Endothelial cell of umbilical vein (primary cell): ENCODE data around the gene RASA2. TPM values are rescaled to one million over a fixed set of nuclear protein-coding genes. Genes with fewer than 3 reads are reported as not detected.

Source experiments
- BruUV-seq: library from RNA; stranded (reverse); fragments of 400-500 nt; replicated peaks from 2 replicates; lab custom pipeline; 2021; lab: Mats Ljungman, UMichigan
- CTCF ChIA-PET: fragments of 300-600, 350-600 bp; sonication (Branson Sonifier 250); formaldehyde crosslinking; loops from one replicate; lab custom pipeline; 2021; ENCODE audit warnings: antibody characterized with exemption, inconsistent platforms; lab: Charles Lee
- POLR2A ChIA-PET: fragments of 300-600, 350-600 bp; sonication (Branson Sonifier 250); formaldehyde crosslinking; loops from one replicate; lab custom pipeline; 2021; ENCODE audit warnings: antibody characterized with exemption, inconsistent platforms; lab: Charles Lee
- DNase-seq: peaks from one replicate; pipeline ENCODE4 v3.0.0-alpha.2; 2011; ENCODE audit warnings: low read depth, low spot score
- FAIRE-seq: peaks from 2 replicates; lab custom pipeline; 2011; peaks lifted over from hg19 to GRCh38; lab: Jason Lieb, UNC
- H2AFZ ChIP-seq: 2 replicates; pipeline ENCODE4 v1.6.0; 2012; ENCODE audit warnings: low read depth, low read length, control low read depth, inconsistent platforms
- H3K27ac ChIP-seq: 2 replicates; pipeline ENCODE4 v1.5.1; 2011; ENCODE audit warnings: low read depth, mild to moderate bottlenecking, control low read depth, low read length, moderate library complexity; ENCODE audit not compliant: insufficient read depth
- H3K27me3 ChIP-seq, 2 experiments: 2 replicates each; pipeline versions ENCODE4 v1.6.0 to v1.6.1; 2011; ENCODE audit warnings: low read length in 2 of 2, mixed read lengths in 1 of 2; ENCODE audit not compliant: control insufficient read depth in 2 of 2, insufficient read depth in 2 of 2
- H3K36me3 ChIP-seq, 2 experiments: 2 replicates in 1 of 2; 3 replicates in 1 of 2; pipeline ENCODE4 v1.5.1; 2011; ENCODE audit warnings: low read length in 2 of 2, mild to moderate bottlenecking in 1 of 2, moderate library complexity in 1 of 2; ENCODE audit not compliant: control insufficient read depth in 2 of 2, insufficient read depth in 2 of 2; ENCODE audit errors: extremely low read depth in 1 of 2
- H3K4me1 ChIP-seq: 3 replicates; pipeline ENCODE4 v1.5.1; 2011; ENCODE audit warnings: mild to moderate bottlenecking, low read length; ENCODE audit not compliant: control insufficient read depth, insufficient read depth; ENCODE audit errors: extremely low read depth
- H3K4me2 ChIP-seq: 2 replicates; pipeline ENCODE4 v1.6.1; 2011; ENCODE audit warnings: low read length, control low read depth, mixed read lengths; ENCODE audit not compliant: insufficient read depth
- H3K4me3 ChIP-seq, 3 experiments: fragments of 200-600 bp in 1 of 3; sonication (generic), shearing (Covaris generic) in 1 of 3; replicated peaks in 1 of 3; 2 replicates each; pipeline ENCODE4 v1.5.1; 2011 to 2016; ENCODE audit warnings: control low read depth in 3 of 3, low read length in 3 of 3, mild to moderate bottlenecking in 2 of 3, inconsistent platforms in 1 of 3, low read depth in 1 of 3, moderate library complexity in 1 of 3; ENCODE audit not compliant: insufficient read depth in 1 of 3
- H3K79me2 ChIP-seq: 2 replicates; pipeline ENCODE4 v1.6.0; 2012; ENCODE audit warnings: low read length, inconsistent platforms; ENCODE audit not compliant: control insufficient read depth, insufficient read depth
- H3K9ac ChIP-seq: replicated peaks from 2 replicates; pipeline ENCODE3; 2011; ENCODE audit warnings: low read length, control low read depth; ENCODE audit not compliant: insufficient read depth; ENCODE audit errors: extremely low read depth
- H3K9me1 ChIP-seq: replicated peaks from 3 replicates; pipeline ENCODE4 v1.6.0; 2011; ENCODE audit warnings: mild to moderate bottlenecking, low read length; ENCODE audit not compliant: control insufficient read depth, insufficient read depth; ENCODE audit errors: extremely low read depth
- H3K9me3 ChIP-seq: replicated peaks from 2 replicates; pipeline ENCODE4 v1.5.1; 2012; ENCODE audit warnings: low read length, inconsistent platforms; ENCODE audit not compliant: control insufficient read depth, insufficient read depth
- H4K20me1 ChIP-seq: replicated peaks from 2 replicates; pipeline ENCODE3; 2011; ENCODE audit warnings: mild to moderate bottlenecking, low read length; ENCODE audit not compliant: control insufficient read depth, insufficient read depth; ENCODE audit errors: extremely low read depth
- EZH2 ChIP-seq: IDR thresholded peaks from 2 replicates; pipeline ENCODE4 v1.6.1; 2012; ENCODE audit warnings: borderline replicate concordance, low read depth, mild to moderate bottlenecking, moderate library complexity, low read length, inconsistent platforms; ENCODE audit not compliant: severe bottlenecking
- FOS ChIP-seq: IDR thresholded peaks from 2 replicates; pipeline ENCODE4 v1.6.1; 2011; ENCODE audit warnings: mild to moderate bottlenecking, low read length, moderate library complexity, borderline replicate concordance; ENCODE audit not compliant: insufficient read depth
- GATA2 ChIP-seq: IDR thresholded peaks from 2 replicates; pipeline ENCODE4 v1.7.0; 2011; ENCODE audit warnings: low read depth, mild to moderate bottlenecking, moderate library complexity, mixed read lengths, low read length; ENCODE audit not compliant: insufficient read length, insufficient read depth
- JUN ChIP-seq: IDR thresholded peaks from 2 replicates; pipeline ENCODE4 v1.6.1; 2011; ENCODE audit warnings: borderline replicate concordance, low read depth; ENCODE audit not compliant: insufficient read length, insufficient read depth
- MAX ChIP-seq: IDR thresholded peaks from 2 replicates; pipeline ENCODE4 v1.6.1; 2011; ENCODE audit not compliant: insufficient read depth, insufficient read length
- MYC ChIP-seq: IDR thresholded peaks from one replicate; pipeline ENCODE4 v1.6.1; 2011; ENCODE audit warnings: mild to moderate bottlenecking, low read depth, low read length
- POLR2A ChIP-seq: IDR thresholded peaks from 2 replicates; pipeline ENCODE4 v1.6.1; 2012; ENCODE audit warnings: low read depth, mild to moderate bottlenecking, control low read depth, low read length
- POLR2AphosphoS5 ChIP-seq: IDR thresholded peaks from 2 replicates; pipeline ENCODE4 v1.6.1; 2012; ENCODE audit warnings: low read depth, mild to moderate bottlenecking, control low read depth, low read length, moderate library complexity; ENCODE audit not compliant: insufficient read depth
- dilution Hi-C: fragments of 300-500 bp; cut with MboI; formaldehyde crosslinking; loops from one replicate; pipeline ENCODE4 v1.15.0; 2019; ENCODE audit warnings: low sequenced_read_pairs; ENCODE audit not compliant: extremely low pct_ligation_motif_present
- intact Hi-C: fragments of 100-400 bp; cut with micrococcal nuclease; formaldehyde crosslinking; loops from one replicate; pipeline ENCODE4 v1.10.0; 2022
- polyA plus RNA-seq, 4 experiments: library from polyadenylated mRNA; depleted of rRNA in 3 of 4; stranded (reverse) in 3 of 4; unstranded in 1 of 4; fragments of >200 nt; gene quantifications; 2 replicates each; pipeline versions ENCODE4 v1.2.1 to v1.2.3, GENCODE V29; 2011 to 2012; ENCODE audit warnings: missing spikeins in 1 of 4
- total RNA-seq: library from RNA; stranded (reverse); gene quantifications from 2 replicates; pipeline ENCODE4 v1.2.3, GENCODE V29; 2021
- TF ChIP-seq, protein P1 (sequence below), 2 donors: IDR thresholded peaks; 1 replicate in 1 of 2; 2 replicates in 1 of 2; pipeline ENCODE4 v1.5.1; 2011; ENCODE audit warnings: low read length in 2 of 2, mild to moderate bottlenecking in 2 of 2, moderate library complexity in 2 of 2, control low read depth in 1 of 2, inconsistent platforms in 1 of 2, low read depth in 1 of 2; ENCODE audit not compliant: insufficient read depth in 1 of 2; ENCODE audit errors: extremely low read depth in 1 of 2

RASA2 gene
- total and polyA plus RNA-seq, 2 donors (not counting 3 experiments of a cell fraction or from before 2014, with no cell fraction given): 3.1 to 20.2 TPM

DNA sequence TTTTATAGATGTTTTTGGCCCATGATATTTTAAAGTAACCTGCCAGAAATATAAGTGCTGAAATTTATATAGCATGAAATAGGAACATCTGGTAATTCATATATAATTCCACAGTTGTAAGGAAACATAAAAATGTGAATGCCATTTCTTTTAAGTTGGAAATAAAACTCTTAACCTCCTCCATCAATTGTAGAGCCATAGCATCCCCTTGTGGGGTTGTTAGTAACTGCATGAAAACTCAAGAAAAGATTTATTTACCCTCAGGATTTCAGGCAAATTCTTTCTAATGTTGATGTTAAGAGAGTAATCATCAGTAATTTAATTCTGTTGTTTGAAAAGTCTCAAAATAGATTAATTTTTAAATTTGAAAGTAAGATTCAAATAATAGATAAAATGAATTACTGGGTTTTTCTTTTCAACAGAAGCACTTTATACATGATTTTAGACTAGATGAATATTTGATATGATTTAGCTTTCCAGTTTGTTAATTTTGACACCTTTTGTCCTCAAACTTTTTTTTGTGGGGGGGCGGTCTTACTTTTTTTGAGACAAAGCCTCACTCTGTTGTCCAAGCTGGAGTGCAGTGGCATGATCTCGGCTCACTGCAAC is 74.7 kb downstream of the RASA2 start:
- Histone ChIP-seq H3K4me1 (peaks cover 15% of the 10 kb centered on the region), H3K36me3 (peaks cover 4 to 12% of the 10 kb centered on the region in 2 experiments), H4K20me1 (no peaks in the 10 kb centered on the region), H3K4me3 (no peak overlapping the region), H3K27ac (no peak overlapping the region), H3K4me2 (no peak overlapping the region), H3K9ac (no peak overlapping the region), H2AFZ (no peak overlapping the region), H3K79me2 (peaks cover 47% of the 10 kb centered on the region), H3K9me3 (no peaks in the 10 kb centered on the region), H3K27me3 (no peaks in the 10 kb centered on the region), H3K9me1 (no peaks in the 10 kb centered on the region)
- intact Hi-C loops: loop anchor here (1.0 to 2.0 kb wide), 5 partner anchors 87 to 258 kb away; no protein-coding TSS in a partner anchor
- DNase-seq (peak; percentile 85), FAIRE-seq (peak; percentile 37)
- no TSS peak for BruUV-seq
- TF ChIP-seq, protein P1, sequence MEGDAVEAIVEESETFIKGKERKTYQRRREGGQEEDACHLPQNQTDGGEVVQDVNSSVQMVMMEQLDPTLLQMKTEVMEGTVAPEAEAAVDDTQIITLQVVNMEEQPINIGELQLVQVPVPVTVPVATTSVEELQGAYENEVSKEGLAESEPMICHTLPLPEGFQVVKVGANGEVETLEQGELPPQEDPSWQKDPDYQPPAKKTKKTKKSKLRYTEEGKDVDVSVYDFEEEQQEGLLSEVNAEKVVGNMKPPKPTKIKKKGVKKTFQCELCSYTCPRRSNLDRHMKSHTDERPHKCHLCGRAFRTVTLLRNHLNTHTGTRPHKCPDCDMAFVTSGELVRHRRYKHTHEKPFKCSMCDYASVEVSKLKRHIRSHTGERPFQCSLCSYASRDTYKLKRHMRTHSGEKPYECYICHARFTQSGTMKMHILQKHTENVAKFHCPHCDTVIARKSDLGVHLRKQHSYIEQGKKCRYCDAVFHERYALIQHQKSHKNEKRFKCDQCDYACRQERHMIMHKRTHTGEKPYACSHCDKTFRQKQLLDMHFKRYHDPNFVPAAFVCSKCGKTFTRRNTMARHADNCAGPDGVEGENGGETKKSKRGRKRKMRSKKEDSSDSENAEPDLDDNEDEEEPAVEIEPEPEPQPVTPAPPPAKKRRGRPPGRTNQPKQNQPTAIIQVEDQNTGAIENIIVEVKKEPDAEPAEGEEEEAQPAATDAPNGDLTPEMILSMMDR (IDR thresholded peaks at IDR 0.05; ENCODE audit: extremely low read depth in 1 of 2, insufficient read depth in 1 of 2, low read depth in 1 of 2, low read length in 2 of 2): peak; percentile 72 to 75
- TF ChIP-seq POLR2AphosphoS5 (no peak), MYC (no peak)
- ChIA-PET CTCF (interaction anchor here (0.6 to 5.4 kb wide), 41 partner anchors 9 to 718 kb away, joined by 3 to 222 read pairs (median 5); partner anchors contain the start of gene RASA2), POLR2A (no interaction called here)
- dilution Hi-C loops: no loop called here

- DNase-seq (no peak), FAIRE-seq (no peak)
- intact Hi-C loops (no loop called here), dilution Hi-C loops (no loop called here)
- H2AFZ ChIP-seq: no peak overlapping the region
- H3K27me3 ChIP-seq: no peaks in the 10 kb centered on the region
- H3K36me3 ChIP-seq: peaks cover 4 to 8% of the 10 kb centered on the region in 2 experiments
- no peaks in the 10 kb centered on the region for H3K9me3 ChIP-seq
- no peak overlapping the region for H3K9ac ChIP-seq
- no peak overlapping the region for H3K27ac ChIP-seq
- peaks cover 35% of the 10 kb centered on the region for H3K79me2 ChIP-seq
- no peaks in the 10 kb centered on the region for H3K4me1 ChIP-seq
- POLR2A ChIA-PET: no interaction called here
- CTCF ChIA-PET: interaction anchor here (1.3 to 5.4 kb wide), 3 partner anchors 105 to 262 kb away, joined by 3 to 222 read pairs (median 3); no protein-coding TSS in a partner anchor
- no peak for TF ChIP-seq JUN
- no peak for TF ChIP-seq POLR2A
- TF ChIP-seq, protein P1 (IDR thresholded peaks at IDR 0.05; ENCODE audit: extremely low read depth in 1 of 2, insufficient read depth in 1 of 2, low read depth in 1 of 2, low read length in 2 of 2): no peak
- no peak for TF ChIP-seq POLR2AphosphoS5
- no peak for TF ChIP-seq EZH2
- TF ChIP-seq FOS: no peak
- no peak for TF ChIP-seq GATA2
- TF ChIP-seq MAX: no peak
- TF ChIP-seq MYC: no peak
- no peaks in the 10 kb centered on the region for H4K20me1 ChIP-seq
- no peaks in the 10 kb centered on the region for H3K9me1 ChIP-seq
- H3K4me3 ChIP-seq: no peak overlapping the region
- BruUV-seq: no TSS peak
- no peak overlapping the region for H3K4me2 ChIP-seq
Measured at GRCh38 chr3:141564241-141564640, 77.4 kb downstream of the RASA2 start.
